ENCODE measurements around the gene BEGAIN. TPM values are rescaled to one million over a fixed set of nuclear protein-coding genes. Genes with fewer than 3 reads are reported as not detected.

BEGAIN gene
- total RNA-seq, 1 experiment from 2014 or later, result not detected

DNA sequence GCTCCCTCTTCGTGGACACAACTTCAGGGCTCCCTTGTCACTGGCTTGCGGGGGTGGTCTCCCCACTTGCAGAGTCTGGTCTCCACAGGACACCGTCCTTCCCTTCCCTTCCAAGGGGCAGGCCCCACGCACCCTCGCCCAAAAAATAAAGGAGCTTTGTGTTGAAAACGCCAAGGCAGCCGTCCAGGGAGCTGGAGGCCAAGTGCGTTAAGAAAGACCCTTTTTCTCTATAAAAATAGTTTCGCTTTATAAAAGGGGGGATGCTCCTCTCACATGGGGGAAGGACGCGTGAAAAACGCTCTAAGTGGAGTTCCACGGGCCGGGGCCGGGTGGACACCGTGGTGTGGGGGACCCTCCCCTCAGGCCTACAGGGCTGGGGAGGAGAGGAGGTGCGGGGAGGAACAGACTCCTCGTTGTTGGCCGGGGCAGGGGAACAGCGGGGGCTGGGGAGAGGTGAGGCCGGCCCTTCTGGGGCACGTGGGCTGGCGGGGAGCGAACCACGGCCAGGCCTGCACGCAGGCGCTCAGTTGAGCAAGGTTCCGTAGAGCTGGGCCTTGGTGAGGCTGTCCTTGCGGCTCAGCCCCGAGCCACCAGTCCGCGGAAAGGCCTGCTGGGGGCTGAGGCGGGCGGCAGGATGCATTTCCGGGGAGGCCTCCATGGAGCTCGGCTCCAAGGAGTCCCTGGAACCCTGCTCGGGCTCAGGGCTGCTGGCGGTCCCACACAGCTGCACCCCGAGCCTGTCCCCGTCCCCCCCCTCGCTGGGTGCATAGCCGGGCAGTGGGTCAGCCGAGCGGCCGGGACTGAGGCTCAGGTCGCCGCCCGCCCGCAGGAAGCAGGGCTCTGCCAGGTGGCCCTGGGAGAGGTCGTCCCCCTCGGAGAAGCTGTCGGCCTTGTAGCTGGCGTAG is 49.5 kb downstream of the BEGAIN start:
- DNase-seq (ENCODE audit: low read depth), result no peak

GRCh38 chr14:100536721-100537445 is 50.3 kb downstream of the BEGAIN start:
- no peak for DNase-seq (ENCODE audit: low read depth)

- DNase-seq (ENCODE audit: low read depth), result no peak
Observed at GRCh38 chr14:100536121-100536510, 51.1 kb downstream of the BEGAIN start.

- DNase-seq (ENCODE audit: low read depth), result no peak
Observed at GRCh38 chr14:100535287-100536120, 51.7 kb downstream of the BEGAIN start.

DNA sequence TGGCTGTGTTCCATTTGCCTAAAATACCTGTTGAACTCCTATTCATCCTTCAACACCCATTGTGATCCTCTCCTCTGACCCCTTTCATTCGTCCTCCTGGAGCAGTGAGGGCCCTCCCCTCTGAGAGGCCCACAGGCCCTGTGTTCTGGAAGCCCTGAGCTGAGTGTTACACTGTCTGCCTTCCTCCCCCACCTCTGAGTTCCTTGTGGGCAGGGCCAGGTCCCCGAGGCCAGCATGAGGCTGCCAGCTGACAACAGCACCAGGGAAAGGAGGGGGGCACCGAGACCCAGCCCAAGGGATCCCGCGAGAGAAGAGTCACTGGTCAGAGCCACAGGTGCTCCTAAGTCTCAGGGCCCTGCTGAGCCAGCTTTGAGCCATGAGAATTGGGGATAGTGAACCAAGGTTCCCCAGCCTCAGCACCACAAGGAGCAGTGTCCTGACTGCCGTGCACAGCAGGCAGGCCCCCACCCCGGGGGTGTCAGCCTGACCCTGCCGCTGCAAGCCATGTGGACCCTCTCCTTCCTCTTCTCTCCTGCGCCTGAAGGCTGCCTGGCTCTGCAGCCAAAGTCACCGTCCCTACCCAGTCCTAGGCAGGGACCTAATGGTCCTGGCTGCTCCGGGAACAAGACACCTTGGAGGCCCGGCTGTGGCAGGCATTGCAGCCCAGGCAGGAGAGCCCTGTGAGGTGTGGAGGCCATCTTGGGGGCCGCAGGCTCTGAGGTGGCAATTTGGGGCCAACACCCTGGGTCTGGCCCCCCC is 52.5 kb downstream of the BEGAIN start:
- DNase-seq (ENCODE audit: low read depth), result no peak

DNA sequence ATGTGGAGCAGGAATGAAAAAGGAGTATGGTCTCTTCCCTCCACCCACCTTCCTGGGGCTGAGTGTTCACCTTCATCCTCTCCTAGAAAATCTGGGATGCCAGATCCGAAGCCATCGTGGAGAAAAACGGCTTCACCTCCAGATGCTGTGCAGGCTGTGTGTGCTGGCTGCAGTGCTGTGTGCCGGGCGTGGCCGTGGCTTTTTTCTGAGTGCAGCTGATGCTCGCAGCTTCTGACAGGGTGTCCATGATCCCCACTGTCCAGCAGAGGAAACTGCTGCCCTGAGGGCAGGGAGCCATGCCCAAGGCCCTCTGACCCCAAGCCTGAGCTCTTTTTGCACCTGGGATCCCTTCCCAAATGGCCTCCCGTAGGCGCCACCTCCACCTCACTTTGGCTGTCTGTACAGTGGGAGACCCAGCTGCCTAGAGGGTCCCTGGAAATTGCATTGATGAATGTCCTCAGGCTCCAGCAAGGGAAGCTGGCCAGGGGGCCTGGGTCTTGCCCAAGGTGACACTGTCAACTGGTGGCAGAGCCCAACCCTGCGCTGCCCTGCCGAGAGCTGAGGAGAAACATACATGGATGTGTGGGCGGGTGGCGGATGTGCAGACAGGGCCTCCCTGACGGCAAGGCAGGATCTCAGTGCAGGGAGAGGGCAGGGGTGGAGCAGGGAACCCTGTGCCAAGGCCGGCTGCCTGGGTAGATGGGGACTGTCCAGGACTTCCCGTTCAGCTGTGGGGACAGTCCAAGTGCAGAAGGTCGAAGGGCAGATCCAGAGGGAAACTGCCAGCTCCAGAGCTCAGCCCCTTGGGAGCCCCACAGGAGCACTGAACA is 53.3 kb downstream of the BEGAIN start:
- DNase-seq (ENCODE audit: low read depth), result peak; percentile 16

DNA sequence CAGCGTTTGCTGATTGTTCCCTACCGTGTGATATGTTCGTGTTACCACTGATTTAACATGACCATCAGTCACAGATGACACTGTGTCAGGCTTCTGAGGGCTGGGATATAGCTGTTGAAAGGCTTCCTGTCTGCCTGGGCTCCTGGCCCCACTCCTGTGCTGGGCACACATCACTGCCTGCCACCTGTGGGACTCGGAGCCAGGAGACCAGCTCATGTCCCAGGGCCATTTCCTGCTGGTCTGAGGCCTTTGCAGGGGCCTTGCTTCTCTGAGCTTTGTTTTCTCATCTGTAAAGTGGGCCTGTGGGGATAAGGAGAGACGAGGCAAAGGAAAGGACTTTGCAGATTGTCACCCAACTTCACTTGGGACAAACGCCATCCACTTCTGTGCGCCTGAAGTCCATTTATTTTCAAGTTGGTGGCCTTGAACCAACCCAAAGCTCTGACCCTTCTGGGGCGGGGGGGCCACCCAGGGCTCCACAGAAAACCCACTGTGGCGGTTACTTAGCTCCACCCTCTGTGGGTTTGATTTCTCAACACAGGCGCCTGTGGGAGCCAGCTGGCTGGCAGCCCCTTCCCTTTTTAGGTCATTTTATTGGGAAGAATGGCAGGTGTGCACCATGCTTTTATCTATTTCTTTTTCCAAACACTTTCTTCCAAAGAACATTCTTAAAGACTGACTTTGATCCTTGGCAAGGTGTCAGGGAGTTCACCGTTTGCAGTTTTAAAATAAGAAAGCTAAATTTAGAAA is 54.1 kb downstream of the BEGAIN start:
- peak; percentile 40 for DNase-seq (ENCODE audit: low read depth)

DNA sequence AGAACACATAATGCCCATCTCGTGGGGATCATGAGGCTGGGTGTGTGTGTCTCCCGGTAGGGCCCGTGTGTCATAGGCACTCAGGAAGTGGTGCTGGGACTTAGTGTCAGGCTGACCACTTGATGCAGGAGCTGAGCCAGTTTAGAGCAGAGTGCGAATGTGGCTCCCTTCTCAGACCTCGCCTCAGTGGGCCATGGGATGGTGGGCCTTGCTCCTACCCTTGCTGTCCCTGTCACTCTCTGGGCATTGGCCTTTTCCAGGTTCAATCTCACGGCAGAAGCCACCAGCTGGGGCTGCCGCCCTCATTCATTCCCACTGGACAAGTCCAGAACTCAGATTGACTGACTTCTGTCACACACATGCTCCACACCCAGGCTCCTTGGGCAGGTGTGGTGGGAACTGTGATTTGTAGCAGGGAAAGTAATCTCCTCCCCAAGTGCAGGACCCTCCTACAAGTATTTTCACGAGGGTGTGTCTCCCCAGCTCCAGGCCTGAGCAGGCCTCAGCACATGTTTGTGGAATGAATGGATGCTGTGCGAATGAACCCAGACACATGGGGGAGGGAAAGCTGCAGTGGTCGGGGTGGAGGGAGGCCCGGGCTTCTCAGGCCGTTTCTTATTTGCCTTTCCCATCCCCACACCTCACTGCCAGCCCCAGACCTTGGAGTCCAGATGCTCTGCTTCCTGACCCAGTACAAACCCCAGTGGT is 54.9 kb downstream of the BEGAIN start:
- DNase-seq (ENCODE audit: low read depth), result no peak

DNA sequence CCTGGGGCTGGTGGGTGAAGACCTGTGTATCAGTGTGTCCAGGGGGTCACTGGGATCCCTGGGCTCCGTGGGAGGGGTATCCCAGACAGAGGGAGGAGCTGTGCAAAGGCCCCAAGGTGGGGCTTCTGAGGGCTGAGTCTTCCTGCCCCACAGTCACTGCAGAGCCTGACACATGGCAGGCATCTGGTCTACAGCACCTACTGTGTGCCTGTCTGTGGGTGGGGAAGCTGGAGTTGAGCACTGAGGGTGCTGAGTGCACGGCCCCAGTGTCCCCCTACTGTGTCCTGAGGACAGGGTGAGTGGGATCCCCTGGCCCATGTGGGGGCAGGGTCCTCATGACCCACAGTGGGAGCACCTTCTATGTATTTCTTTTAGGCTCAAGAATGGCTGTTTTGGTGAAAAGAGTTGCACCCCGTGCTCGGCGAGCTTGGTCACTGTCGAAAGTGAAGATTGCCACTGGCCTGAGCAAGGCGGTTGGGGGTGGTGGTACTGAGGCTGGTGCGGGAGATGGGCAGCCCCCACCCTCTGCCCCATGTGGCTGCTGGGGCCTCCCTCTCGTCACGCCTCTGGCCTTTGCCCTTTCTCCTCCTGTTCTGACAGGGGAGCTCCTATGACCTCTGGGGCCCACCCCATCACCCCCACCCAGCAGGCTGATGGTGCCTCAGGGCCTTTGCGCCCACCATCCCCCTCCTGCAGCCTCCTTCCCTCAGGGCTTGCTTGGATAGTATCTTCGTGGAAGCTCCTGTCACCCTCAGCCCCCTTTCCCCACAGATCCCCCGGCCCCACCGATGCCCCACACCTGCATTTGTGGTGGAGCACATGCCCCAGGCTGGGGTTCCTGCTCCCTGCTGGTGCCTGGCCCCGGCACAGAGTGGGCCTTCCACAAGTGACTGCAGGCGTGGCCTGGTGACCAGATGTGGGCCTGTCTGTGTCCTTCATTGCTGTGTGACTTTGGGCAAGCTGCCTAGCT is 55.8 kb downstream of the BEGAIN start:
- DNase-seq (ENCODE audit: low read depth), result no peak

DNA sequence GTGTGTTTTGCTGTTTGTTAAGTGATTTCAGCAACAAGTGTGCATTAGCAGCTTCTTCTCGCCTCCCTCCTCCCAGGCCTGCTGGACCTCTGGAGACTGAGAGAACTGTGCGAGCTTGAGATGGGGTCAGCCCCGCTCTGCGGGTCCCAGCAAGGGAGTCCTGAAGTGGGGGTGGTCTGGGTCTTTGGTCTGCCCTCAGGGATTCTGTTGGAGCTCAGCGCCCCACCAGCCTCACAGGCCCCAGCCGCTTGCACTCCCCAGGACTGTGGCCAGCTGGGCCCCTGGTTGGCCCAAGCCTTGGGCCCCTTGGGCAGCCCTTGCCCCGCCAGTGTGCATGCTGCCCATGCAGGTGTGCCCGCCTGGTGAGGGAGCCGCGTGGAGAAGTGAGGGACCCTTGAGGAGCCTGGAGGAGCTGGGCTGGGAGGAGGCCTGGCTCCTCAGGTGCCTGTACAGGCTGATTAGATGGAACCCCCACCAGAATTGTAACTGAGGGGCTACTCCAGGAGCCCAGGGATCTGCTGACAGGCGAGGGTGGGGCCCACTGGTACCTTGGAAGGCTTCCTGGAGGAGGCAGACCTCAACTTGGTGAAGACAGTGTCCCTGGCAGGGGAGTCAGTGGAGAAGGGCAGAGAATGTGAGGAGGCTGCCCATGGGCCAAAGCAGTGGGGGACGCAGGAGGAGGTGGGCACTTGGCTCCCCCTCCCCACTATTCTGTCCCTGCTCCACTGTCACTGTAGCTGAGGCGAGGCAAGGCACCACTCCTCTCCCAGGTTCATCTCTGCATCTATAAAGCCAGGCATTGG is 56.7 kb downstream of the BEGAIN start:
- DNase-seq (ENCODE audit: low read depth), result no peak

DNA sequence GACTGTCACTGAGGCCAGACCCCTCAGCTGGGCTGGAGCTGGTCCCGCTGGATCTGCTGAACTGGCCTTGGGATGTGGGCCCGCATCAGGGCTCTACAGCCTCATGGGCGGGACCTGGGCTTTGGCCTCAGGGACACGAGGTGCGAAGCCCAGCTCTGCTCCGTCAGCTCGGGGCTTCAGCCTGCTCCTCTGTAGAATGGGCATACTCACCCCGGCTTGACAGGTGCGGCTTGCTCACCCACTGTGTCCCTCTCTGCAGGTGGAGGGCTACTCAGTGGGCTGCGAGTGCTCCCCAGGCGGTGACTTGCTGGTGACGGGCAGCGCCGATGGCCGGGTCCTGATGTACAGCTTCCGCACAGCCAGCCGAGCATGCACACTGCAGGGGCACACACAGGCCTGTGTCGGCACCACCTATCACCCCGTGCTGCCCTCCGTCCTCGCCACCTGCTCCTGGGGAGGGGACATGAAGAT is 57.6 kb downstream of the BEGAIN start:
- DNase-seq (ENCODE audit: low read depth), result no peak

DNA sequence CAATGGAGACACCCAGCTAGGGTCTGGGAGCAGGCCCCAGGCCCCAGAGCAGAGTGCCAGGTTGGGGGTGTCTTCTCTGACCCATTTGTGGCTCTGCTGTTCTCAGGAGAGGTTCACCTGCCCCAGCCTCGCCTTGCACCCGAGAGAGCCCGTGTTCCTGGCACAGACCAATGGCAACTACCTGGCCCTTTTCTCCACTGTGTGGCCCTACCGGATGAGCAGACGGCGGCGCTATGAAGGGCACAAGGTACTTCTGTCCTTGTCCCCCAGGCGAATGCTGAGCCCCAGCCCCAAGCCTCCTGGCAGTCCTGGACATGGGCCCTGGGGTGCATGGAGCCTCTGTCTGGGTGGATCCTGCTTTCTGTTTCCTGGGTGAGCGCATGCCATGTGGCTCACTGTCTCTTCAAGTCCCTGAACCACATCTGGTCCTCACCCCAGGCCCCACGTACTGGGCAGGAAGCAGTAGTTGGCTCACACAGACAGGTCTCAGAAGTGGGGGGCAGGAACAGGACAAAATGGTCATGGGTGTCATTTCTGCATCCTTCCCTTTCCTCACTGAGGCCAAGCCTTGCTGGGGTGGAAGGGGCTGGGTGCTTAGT is 58.2 kb downstream of the BEGAIN start:
- no peak for DNase-seq (ENCODE audit: low read depth)

DNA sequence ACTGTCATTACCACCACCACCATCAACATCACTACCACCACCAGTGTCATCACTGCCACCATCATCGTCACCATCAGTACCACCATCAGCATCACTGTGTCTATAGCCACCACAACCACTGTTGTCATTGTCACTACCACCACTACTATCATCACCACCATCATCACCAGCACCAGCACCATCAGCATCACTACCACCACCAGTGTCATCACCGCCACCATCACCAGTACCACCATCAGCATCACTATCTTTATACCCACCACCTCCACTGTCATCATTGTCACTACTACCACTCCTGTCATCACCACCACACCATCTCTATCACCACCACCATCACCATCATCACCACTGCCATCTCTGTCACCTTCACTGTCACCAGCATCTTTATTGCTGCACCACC is 60.6 kb downstream of the BEGAIN start:
- no peak for DNase-seq (ENCODE audit: low read depth)

DNA sequence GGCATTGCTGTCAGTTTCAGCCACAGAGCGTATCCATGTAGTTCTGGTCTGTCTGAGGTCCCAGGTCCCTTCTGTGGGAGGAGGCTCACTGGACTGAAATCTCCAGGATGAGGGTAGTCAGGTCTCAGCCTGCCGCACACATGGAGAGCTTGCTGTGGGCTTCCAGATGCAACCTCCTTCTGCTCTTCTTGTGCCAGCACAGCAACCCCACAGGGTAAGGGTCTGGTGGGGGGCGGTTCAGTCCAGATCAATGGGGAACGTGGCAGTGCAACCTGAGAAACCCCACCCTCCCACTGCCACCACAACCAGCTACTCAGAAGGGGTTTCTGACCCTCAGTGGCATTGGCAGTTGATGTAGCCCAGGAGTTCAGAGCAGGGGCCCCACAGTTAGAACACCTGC is 61.2 kb downstream of the BEGAIN start:
- DNase-seq (ENCODE audit: low read depth), result no peak

- no peak for DNase-seq (ENCODE audit: low read depth)
Observed at GRCh38 chr14:100525615-100526014, 61.6 kb downstream of the BEGAIN start.

GRCh38 chr14:100524933-100525243 is 62.3 kb downstream of the BEGAIN start:
- DNase-seq (ENCODE audit: low read depth), result no peak
